ENCODE data around the gene TCF23.
"Not testable (repeated sequence)": the region's sequence is repeated elsewhere in the genome, so short reads cannot be mapped to it uniquely, and the experiment has no call there.

The TCF23 gene

DNA sequence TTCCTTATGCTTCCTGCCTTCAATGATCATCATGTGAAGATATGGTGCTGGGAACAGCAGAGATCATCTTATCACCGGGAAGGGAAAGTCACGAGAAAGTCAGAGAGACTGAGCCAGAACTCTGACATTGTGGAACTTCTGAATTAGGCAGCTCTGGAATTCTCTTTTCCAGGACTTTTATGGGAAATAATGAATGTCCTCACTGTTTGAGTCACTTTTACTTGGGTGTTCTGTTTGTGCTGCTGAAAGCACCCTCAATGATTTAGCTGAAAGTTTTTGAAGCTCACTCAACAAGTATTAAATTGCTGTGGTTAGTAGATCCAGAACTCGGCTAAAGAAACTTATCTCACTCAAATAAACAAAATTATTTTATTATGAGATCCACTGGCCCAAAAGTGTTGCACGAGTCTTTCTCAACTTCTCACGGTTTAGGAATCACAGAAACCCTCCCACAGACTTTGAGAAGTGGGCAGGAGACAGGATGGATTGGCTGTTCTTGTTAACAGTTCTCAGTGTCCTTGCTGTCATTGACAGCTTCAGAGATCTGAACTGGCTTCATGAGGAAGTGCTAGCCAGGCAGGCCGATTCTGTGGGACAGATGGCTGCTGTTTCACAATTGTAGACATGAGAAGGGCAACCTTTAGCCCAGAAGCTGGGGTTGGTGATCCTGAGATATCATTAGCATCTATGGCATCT, 36.7 kb downstream of the TCF23 start:
- H3K27ac ChIP-seq = no peak overlapping the region

DNA sequence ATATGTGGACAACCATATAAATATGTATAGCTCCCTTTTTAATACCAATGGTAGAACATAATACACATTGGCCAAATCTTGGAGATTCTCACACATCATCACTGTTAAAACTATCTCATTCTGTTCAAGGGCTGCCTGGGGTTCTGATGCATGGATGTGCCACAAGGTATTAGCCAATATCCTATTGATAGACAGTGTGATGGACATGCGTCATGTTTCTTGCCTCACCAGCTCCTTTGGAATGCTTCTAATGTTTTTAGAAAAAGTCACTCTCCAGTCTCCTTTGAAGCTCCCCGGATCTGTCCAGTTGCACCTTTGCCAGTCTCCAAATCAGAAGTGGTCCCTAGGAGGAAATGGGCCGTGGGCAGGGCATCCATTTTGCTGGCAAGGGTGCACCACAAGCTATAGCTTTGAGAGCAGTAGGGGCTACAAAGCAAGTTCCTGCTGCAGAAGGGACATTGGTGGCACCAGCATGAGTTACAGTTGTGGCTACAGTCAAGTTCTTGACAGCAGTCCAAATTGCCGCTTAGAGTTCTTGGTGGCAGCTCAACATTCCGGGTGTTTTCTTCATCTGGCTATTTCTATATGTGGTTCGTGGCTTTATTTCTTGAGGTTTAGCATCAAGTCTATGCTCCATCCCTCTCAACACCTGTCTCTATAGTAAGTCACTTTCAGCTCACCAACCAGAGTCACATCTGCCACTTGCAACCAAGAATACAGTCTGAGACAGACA, 38.0 kb downstream of the TCF23 start:
- TF ChIP-seq CTCF (conservative IDR thresholded peaks at IDR 0.05) (no peak), ZFX (IDR thresholded peaks at IDR 0.05) (no peak)
- no peak overlapping the region for H3K27ac ChIP-seq

More for the DNA sequence above, 36.7 kb downstream of the TCF23 start:
- TF ChIP-seq ZFX (IDR thresholded peaks at IDR 0.05) (no peak), CTCF (conservative IDR thresholded peaks at IDR 0.05) (no peak)

DNA sequence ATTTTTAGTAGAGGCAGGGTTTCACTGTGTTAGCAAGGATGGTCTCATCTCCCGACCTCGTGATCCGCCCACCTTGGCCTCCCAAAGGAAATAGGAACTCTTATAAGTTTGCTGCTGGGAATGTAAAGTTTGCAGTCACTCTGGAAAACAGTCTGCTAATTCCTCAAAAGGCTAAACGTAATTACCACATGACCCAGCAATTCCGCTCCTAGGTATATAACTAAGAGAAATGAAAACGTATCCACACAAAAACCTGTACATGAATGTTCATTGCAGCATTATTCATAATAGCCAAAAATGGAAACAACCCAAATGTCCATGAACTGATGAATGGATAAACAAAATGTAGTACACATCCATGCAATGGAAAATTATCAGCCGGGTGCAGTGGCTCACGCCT, 41.2 kb downstream of the TCF23 start:
- no peak overlapping the region for H3K27ac ChIP-seq
- TF ChIP-seq CTCF (conservative IDR thresholded peaks at IDR 0.05) (no peak), ZFX (IDR thresholded peaks at IDR 0.05) (no peak)

- TF ChIP-seq CTCF (conservative IDR thresholded peaks at IDR 0.05) (peak; percentile 50), ZFX (IDR thresholded peaks at IDR 0.05) (no peak)
- H3K27ac ChIP-seq = no peak overlapping the region
Observed at GRCh38 chr2:27191070-27191829, 42.4 kb downstream of the TCF23 start.

- TF ChIP-seq ZFX (IDR thresholded peaks at IDR 0.05) (no peak), CTCF (conservative IDR thresholded peaks at IDR 0.05) (no peak)
- H3K27ac ChIP-seq = no peak overlapping the region
Observed at GRCh38 chr2:27194538-27195354, 45.9 kb downstream of the TCF23 start.

- H3K27ac ChIP-seq = not testable (repeated sequence)
Observed at GRCh38 chr2:27195799-27196198, 47.0 kb downstream of the TCF23 start.

- not testable (repeated sequence) for H3K27ac ChIP-seq
Observed at GRCh38 chr2:27198068-27198467, 49.3 kb downstream of the TCF23 start.

Measured in C4-2B (cell line).